ENCODE results near the gene NCEH1. TPM values are rescaled to one million over a fixed set of nuclear protein-coding genes. Genes with fewer than 3 reads are reported as not detected.
"Not testable (repeated sequence)": the region's sequence is repeated elsewhere in the genome, so short reads cannot be mapped to it uniquely, and the experiment has no call there.

Gene NCEH1
- total RNA-seq, 1 experiment from 2014 or later: 73.0 TPM

DNA sequence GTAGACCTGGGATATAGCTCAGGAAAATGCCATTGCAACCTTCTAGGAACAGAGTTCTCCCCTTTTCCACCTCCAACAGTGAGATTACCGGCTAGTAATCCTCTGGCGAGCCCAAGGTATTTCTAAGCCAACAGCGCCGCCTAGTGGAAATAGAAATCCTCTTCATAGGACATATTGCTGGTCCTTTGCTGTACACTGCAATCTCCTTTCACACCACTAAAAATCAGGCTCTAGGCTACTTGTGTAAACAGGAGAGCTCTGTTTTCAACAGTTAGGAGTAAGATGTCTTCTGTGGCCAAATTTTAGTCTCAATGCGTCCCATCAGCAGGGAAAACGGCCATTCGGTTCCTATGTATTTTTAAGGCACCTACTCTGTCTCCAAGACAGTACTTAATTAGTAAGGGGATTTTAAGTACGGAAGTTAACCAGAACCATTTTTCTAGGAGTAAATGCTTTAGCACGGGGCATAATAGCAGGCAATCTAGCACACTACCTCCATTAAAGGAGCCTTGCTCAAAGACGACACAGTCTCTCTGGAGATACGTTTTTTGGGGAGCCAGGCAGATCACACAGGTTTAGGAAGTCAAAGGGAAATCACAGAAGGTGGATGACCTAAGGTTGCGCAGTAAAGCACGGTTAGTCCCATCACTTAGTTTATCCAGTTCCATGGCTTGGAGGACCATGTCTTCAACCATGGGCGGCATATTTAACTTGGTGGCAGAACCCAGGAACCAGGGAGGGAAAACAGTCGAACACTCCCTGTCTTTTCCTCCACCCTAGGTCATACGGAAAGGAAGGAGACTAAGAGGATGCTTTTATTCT lies 43.8 kb downstream of the NCEH1 start:
- Histone ChIP-seq H3K27me3 (ENCODE audit: control insufficient read depth, insufficient read depth, low read length) (no peaks in the 10 kb centered on the region), H3K36me3 (ENCODE audit: control insufficient read depth, insufficient read depth, low read length) (no peaks in the 10 kb centered on the region), H3K4me3 (ENCODE audit: low read depth in 2 of 2, low read length in 2 of 2) (no peak overlapping the region), H3K4me1 (ENCODE audit: control insufficient read depth, insufficient read depth, low read length) (peaks cover 9% of the 10 kb centered on the region; the same call in 1 of the 2 replicates), H3K27ac (ENCODE audit: low read length) (peak overlapping the region; percentile 65), H3K9me3 (ENCODE audit: control insufficient read depth, insufficient read depth, low read depth, low read length) (no peaks in the 10 kb centered on the region)
- ATAC-seq: peak; percentile 99
- intact Hi-C loops (cut with micrococcal nuclease; ENCODE audit: unreplicated experiment) (loop anchor here (1.0 to 10.0 kb wide), 3 partner anchors 177 to 292 kb away; no protein-coding TSS in a partner anchor), in situ Hi-C loops (cut with HindIII; ENCODE audit: low pct_unique_long_range_greater_than_20kb, low sequenced_read_pairs) (no loop called here)
- BruUV-seq (replicated peaks): no TSS peak
- ChIA-PET POLR2A (no interaction called here), CTCF (interaction anchor here (0.6 to 0.9 kb wide), 4 partner anchors 21 to 335 kb away, joined by 3 to 6 read pairs (median 3); partner anchors contain the start of gene ECT2)
- TF ChIP-seq TCF7L2 (IDR thresholded peaks at IDR 0.05; ENCODE audit: low read depth, low read length): no peak
- TF ChIP-seq, protein P1, sequence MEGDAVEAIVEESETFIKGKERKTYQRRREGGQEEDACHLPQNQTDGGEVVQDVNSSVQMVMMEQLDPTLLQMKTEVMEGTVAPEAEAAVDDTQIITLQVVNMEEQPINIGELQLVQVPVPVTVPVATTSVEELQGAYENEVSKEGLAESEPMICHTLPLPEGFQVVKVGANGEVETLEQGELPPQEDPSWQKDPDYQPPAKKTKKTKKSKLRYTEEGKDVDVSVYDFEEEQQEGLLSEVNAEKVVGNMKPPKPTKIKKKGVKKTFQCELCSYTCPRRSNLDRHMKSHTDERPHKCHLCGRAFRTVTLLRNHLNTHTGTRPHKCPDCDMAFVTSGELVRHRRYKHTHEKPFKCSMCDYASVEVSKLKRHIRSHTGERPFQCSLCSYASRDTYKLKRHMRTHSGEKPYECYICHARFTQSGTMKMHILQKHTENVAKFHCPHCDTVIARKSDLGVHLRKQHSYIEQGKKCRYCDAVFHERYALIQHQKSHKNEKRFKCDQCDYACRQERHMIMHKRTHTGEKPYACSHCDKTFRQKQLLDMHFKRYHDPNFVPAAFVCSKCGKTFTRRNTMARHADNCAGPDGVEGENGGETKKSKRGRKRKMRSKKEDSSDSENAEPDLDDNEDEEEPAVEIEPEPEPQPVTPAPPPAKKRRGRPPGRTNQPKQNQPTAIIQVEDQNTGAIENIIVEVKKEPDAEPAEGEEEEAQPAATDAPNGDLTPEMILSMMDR (IDR thresholded peaks at IDR 0.05): peak; percentile 90
- DNase-seq (ENCODE audit: low read depth, low spot score): peak; percentile 71

DNA sequence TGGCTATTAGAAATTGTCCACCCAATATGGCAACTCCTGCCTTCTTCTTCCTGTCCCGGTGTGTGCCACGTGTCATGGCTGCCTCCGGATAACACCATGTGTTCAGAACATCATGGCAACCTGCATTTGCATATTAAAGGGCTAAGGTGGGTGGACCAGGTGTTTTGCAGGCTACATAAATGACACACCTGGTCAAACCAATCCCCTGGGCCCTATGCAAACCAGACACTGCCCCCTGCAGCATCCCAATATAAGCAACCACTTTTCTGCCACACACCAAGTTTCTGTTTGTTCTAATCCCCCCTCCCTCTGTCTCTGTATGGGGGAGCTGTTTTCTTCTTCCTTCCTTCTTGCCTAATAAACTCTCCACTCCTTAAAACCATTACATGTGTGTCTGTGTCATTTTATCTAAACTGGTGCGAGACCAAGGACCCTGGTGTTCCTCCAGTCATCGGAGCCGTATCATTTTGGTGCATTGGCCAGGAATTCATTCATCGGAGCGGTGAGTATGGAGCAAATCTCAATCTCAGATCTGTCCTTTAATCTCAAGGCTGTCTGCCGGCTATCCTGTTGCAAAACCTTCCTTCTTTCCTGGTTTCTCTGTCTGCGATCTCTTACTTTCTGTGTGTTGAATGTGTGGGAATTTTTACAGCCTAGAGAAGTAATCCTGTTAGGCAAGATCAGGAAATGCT lies 44.5 kb downstream of the NCEH1 start:
- intact Hi-C loops (cut with micrococcal nuclease; ENCODE audit: unreplicated experiment) (loop anchor here (1.0 to 10.0 kb wide), 3 partner anchors 176 to 292 kb away; no protein-coding TSS in a partner anchor), in situ Hi-C loops (cut with HindIII; ENCODE audit: low pct_unique_long_range_greater_than_20kb, low sequenced_read_pairs) (no loop called here)
- H3K27ac ChIP-seq (ENCODE audit: low read length): peak overlapping the region; percentile 63
- no peaks in the 10 kb centered on the region for H3K36me3 ChIP-seq (ENCODE audit: control insufficient read depth, insufficient read depth, low read length)
- CTCF ChIA-PET: interaction anchor here (0.6 to 0.9 kb wide), 2 partner anchors 84 to 307 kb away, joined by 3 read pairs; partner anchors contain the start of gene ECT2
- TF ChIP-seq, protein P1 (IDR thresholded peaks at IDR 0.05): no peak
- TF ChIP-seq SIN3A (IDR thresholded peaks at IDR 0.05; ENCODE audit: borderline replicate concordance, insufficient read depth, low read depth, low read length): no peak
- TF ChIP-seq, protein P2, sequence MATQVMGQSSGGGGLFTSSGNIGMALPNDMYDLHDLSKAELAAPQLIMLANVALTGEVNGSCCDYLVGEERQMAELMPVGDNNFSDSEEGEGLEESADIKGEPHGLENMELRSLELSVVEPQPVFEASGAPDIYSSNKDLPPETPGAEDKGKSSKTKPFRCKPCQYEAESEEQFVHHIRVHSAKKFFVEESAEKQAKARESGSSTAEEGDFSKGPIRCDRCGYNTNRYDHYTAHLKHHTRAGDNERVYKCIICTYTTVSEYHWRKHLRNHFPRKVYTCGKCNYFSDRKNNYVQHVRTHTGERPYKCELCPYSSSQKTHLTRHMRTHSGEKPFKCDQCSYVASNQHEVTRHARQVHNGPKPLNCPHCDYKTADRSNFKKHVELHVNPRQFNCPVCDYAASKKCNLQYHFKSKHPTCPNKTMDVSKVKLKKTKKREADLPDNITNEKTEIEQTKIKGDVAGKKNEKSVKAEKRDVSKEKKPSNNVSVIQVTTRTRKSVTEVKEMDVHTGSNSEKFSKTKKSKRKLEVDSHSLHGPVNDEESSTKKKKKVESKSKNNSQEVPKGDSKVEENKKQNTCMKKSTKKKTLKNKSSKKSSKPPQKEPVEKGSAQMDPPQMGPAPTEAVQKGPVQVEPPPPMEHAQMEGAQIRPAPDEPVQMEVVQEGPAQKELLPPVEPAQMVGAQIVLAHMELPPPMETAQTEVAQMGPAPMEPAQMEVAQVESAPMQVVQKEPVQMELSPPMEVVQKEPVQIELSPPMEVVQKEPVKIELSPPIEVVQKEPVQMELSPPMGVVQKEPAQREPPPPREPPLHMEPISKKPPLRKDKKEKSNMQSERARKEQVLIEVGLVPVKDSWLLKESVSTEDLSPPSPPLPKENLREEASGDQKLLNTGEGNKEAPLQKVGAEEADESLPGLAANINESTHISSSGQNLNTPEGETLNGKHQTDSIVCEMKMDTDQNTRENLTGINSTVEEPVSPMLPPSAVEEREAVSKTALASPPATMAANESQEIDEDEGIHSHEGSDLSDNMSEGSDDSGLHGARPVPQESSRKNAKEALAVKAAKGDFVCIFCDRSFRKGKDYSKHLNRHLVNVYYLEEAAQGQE (IDR thresholded peaks at IDR 0.05; ENCODE audit: insufficient read depth in 1 of 2, low read depth in 2 of 2, low read length in 1 of 2): no peak
- TF ChIP-seq TCF7L2 (IDR thresholded peaks at IDR 0.05; ENCODE audit: low read depth, low read length): no peak
- TF ChIP-seq POLR2AphosphoS5 (IDR thresholded peaks at IDR 0.05; ENCODE audit: low read depth, low read length): no peak
- H3K4me1 ChIP-seq (ENCODE audit: control insufficient read depth, insufficient read depth, low read length): peaks cover 9% of the 10 kb centered on the region; the same call in 1 of the 2 replicates
- no peaks in the 10 kb centered on the region for H3K9me3 ChIP-seq (ENCODE audit: control insufficient read depth, insufficient read depth, low read depth, low read length)
- POLR2A ChIA-PET: no interaction called here
- ATAC-seq (no peak), DNase-seq (ENCODE audit: low read depth, low spot score) (no peak)
- H3K4me3 ChIP-seq (ENCODE audit: low read depth in 2 of 2, low read length in 2 of 2): no peak overlapping the region
- no TSS peak for BruUV-seq (replicated peaks)
- no peaks in the 10 kb centered on the region for H3K27me3 ChIP-seq (ENCODE audit: control insufficient read depth, insufficient read depth, low read length)

DNA sequence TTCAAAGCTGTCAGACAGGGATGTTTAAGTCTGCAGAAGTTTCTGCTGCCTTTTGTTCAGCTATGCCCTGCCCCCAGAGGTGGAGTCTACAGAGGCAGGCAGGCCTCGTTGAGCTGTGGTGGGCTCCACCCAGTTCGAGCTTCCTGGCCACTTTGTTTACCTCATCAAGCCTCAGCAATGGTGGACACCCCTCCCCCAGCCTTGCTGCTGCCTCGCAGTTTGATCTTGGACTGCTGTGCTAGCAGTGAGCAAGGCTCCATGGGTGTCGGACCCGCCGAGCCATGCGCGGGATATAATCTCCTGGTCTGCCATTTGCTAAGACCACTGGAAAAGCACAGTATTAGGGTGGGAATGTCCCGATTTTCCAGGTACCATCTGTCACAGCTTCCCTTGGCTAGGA lies 45.4 kb downstream of the NCEH1 start:
- H3K4me3 ChIP-seq (ENCODE audit: low read depth in 2 of 2, low read length in 2 of 2); H3K27me3 ChIP-seq (ENCODE audit: control insufficient read depth, insufficient read depth, low read length); DNase-seq (ENCODE audit: low read depth, low spot score); BruUV-seq (replicated peaks); H3K27ac ChIP-seq (ENCODE audit: low read length); POLR2A ChIA-PET; H3K36me3 ChIP-seq (ENCODE audit: control insufficient read depth, insufficient read depth, low read length); H3K9me3 ChIP-seq (ENCODE audit: control insufficient read depth, insufficient read depth, low read depth, low read length); H3K4me1 ChIP-seq (ENCODE audit: control insufficient read depth, insufficient read depth, low read length); ATAC-seq; in situ Hi-C loops (cut with HindIII; ENCODE audit: low pct_unique_long_range_greater_than_20kb, low sequenced_read_pairs): not testable (repeated sequence)
- intact Hi-C loops (cut with micrococcal nuclease; ENCODE audit: unreplicated experiment): loop anchor here (10.0 kb wide), 2 partner anchors 261 to 291 kb away; no protein-coding TSS in a partner anchor
- CTCF ChIA-PET: interaction anchor here (0.6 kb wide), 1 partner anchor 306 kb away, joined by 3 read pairs; no protein-coding TSS in a partner anchor

DNA sequence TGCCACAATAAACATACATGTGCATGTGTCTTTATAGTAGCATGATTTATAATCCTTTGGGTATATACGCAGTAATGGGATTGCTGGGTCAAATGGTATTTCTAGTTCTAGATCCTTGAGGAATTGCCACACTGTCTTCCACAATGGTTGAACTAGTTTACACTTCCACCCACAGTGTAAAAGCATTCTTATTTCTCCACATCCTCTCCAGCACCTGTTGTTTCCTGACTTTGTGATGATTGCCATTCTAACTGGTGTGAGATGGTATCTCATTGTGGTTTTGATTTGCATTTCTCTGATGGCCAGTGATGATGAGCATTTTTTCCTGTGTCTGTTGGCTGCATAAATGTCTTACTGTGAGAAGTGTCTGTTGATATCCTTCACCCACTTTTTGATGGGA lies 50.4 kb downstream of the NCEH1 start:
- intact Hi-C loops (cut with micrococcal nuclease; ENCODE audit: unreplicated experiment): loop anchor here (10.0 kb wide), 2 partner anchors 256 to 286 kb away; no protein-coding TSS in a partner anchor
- H3K27ac ChIP-seq (ENCODE audit: low read length); ATAC-seq; POLR2A ChIA-PET; CTCF ChIA-PET; H3K4me3 ChIP-seq (ENCODE audit: low read depth in 2 of 2, low read length in 2 of 2); H3K9me3 ChIP-seq (ENCODE audit: control insufficient read depth, insufficient read depth, low read depth, low read length); BruUV-seq (replicated peaks); H3K36me3 ChIP-seq (ENCODE audit: control insufficient read depth, insufficient read depth, low read length); H3K27me3 ChIP-seq (ENCODE audit: control insufficient read depth, insufficient read depth, low read length); DNase-seq (ENCODE audit: low read depth, low spot score); in situ Hi-C loops (cut with HindIII; ENCODE audit: low pct_unique_long_range_greater_than_20kb, low sequenced_read_pairs): not testable (repeated sequence)
- H3K4me1 ChIP-seq (ENCODE audit: control insufficient read depth, insufficient read depth, low read length): peaks cover 19% of the 10 kb centered on the region
